ENCODE measurements around the gene GRB7.

Gene GRB7

GRCh38 chr17:39730095-39730921 lies 7.4 kb upstream of the GRB7 start, which contains the start of gene MIEN1:
Gene MIEN1 (minus strand): TSS chr17:39730532. CDS start chr17:39730495, 37 bp downstream.
- in situ Hi-C loops (cut with MboI; ENCODE audit: low sequenced_read_pairs) = no loop called here

DNA sequence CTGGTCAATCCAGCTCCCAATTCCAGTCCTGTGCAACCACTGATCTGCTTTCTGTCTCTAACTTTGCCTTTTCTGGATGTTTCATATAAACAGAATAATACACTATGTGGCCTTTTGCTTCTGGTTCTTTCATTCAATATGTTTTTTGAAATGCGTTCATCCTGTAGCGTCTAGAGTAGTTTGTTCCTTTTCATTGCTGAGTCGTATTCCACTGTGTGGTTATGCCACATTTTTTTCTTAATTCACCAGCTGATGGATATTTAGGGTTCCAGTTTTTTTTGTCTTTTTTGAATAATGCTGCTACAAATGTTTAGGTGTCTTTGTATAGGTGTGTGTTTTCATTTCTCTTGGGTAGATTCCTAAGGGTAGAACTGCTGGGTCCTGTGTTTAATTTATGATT lies 5.2 kb upstream of the GRB7 start:
- in situ Hi-C loops (cut with MboI; ENCODE audit: low sequenced_read_pairs) = no loop called here

DNA sequence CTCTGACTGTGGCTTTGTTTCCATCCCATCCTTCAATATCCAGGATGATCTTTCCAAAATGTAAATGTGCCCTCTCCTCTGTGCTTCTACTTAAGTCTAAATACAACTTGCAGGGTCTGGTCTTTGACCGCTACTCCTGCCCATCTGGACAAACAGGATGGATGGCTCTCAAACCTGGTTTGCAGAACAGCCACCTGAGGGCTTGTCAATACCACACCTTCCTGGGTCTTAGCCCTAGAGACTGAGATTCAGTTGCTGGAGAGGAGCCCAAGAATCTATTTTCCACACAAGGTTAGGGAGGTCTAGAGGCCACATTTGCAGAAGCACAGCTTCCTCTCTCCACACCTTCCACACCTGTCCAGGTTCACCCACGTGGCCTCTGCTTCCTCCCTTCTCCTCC lies 1.9 kb upstream of the GRB7 start:
- in situ Hi-C loops (cut with MboI; ENCODE audit: low sequenced_read_pairs) = no loop called here

GRCh38 chr17:39736319-39737165 lies 1.2 kb upstream of the GRB7 start:
- in situ Hi-C loops (cut with MboI; ENCODE audit: low sequenced_read_pairs) = no loop called here

DNA sequence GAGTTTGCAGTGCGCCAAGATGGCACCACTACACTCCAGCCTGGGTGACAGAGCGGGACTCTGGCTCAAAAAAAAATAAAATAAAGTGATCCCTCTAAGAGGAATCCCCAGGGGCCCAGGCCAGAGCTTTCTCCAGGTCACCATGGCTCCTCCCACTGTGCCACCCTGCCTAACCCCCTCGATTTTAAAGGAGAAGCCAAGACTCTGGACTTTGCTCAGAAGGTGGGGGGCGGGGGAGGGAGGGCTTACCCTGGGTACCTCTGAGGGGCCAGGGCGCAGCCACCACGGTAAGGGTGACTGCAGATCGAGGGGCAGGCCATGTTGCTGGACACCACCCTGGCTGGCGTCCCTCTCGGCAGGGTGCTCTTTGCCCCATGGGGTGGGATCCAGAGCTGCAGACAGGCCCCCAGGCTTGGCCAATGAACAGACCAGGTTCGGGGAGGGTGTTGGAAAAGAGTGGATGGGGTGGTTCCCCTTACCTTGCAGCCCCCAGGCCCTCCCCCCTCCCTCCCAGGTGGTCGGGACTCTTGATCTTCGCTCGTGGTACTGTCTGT lies 455 bp upstream of the GRB7 start:
- in situ Hi-C loops (cut with MboI; ENCODE audit: low sequenced_read_pairs) = no loop called here

DNA sequence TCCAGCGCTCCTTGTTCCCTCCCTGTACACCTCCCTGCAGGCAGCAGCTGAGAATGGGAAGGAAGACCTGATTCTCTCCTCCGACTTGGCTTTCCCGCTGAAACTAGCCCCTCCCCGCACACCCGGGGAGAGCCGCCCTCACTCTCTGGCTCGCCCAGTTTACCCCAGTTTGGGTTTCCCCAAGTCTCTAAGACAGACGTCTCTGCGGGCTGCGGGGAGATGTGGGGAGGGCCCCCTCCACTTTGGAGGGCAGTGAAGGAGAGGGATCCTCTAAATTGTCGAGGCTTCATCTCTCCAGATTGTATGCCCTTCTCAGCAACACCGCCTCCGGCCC lies 797 bp downstream of the GRB7 start:
- in situ Hi-C loops (cut with MboI; ENCODE audit: low sequenced_read_pairs) = no loop called here

- in situ Hi-C loops (cut with MboI; ENCODE audit: low sequenced_read_pairs) = no loop called here
These were observed 1.5 kb downstream of the GRB7 start for GRCh38 chr17:39738983-39739884.

DNA sequence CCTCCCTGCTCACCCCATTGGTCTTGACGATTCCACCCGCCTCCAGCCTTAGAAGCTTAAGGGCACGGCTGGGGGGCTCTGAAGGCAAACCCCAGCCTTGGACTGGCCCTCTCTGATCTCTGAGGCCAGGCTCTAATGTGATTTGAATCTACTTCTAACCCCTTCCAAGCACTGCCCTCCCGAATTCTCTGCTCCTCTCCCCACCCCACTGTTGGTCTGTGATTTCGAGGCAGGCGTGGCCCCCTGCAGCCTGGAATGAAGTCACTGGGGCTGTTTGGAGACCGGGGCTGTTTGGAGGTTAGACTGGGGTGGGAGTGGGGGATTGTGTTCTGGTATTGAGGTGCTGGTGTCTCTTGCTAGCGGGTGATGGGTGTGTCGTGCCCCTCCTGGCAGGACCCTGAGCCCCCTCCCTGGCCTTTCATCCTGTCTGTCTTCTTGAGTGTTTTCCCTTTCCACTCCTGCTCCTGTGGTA lies 2.2 kb downstream of the GRB7 start:
- in situ Hi-C loops (cut with MboI; ENCODE audit: low sequenced_read_pairs) = loop anchor here (10.0 kb wide), 1 partner anchor 55 kb away; the partner anchor contains the start of gene PGAP3

DNA sequence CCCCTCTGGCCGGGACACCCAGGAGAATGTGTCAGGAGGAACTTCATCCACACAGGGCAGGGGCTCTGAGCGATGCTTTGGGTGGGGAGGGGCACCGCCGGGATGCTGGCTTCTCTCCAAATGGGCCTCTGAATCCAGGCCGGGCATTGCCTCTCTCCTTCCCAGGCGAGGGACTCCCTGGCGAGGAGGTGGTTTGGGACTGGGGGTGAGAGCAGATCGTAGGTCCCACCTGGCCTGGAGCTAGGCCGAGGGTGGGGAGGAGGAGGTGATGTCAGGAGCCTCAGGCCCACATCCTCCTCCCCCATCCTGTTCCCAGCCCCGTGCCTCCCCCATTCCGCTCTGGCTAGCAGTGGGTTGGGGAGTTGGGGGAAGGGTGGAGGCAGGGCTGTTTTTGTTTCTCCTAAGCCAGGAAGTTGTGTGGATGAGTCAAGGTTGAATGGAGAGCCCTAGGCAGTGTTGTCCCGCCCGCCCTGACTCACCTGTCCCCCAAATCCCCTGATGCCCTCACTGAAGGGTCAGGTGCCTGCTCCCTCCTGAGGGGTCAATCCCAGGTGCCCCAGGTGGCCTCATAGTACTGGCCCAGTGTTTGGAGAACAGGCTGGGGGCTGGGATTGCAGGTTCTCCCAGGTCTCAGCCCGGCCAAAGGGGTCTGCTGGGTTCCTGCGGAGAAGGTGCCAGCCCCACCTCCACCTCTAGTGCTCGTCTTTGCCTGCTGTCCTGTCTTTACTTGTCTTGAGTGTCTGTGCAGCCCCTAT lies 2.8 kb downstream of the GRB7 start:
- in situ Hi-C loops (cut with MboI; ENCODE audit: low sequenced_read_pairs) = loop anchor here (10.0 kb wide), 1 partner anchor 56 kb away; the partner anchor contains the start of gene PGAP3

DNA sequence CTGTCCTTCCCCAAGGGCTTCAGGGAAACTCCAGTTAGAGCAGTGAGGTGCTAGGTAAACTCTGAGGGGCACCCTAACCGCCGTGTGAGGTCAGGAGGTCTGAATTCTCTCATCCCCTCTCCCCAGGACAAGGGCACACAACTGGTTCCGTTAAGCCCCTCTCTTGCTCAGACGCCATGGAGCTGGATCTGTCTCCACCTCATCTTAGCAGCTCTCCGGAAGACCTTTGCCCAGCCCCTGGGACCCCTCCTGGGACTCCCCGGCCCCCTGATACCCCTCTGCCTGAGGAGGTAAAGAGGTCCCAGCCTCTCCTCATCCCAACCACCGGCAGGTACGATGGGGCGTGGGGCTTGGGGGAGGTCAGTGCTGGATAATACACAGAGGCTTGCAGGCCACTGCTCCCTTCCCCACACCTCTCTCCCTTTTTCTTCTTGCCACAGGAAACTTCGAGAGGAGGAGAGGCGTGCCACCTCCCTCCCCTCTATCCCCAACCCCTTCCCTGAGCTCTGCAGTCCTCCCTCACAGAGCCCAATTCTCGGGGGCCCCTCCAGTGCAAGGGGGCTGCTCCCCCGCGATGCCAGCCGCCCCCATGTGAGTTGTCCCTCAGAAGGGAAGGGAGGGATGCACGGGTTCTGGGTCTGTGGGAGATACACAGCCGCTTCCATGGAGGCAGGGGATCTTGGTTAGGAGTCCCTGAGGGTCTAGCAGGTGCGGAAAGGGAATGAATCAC lies 4.6 kb downstream of the GRB7 start:
- in situ Hi-C loops (cut with MboI; ENCODE audit: low sequenced_read_pairs) = loop anchor here (10.0 kb wide), 1 partner anchor 57 kb away; the partner anchor contains the start of gene PGAP3

DNA sequence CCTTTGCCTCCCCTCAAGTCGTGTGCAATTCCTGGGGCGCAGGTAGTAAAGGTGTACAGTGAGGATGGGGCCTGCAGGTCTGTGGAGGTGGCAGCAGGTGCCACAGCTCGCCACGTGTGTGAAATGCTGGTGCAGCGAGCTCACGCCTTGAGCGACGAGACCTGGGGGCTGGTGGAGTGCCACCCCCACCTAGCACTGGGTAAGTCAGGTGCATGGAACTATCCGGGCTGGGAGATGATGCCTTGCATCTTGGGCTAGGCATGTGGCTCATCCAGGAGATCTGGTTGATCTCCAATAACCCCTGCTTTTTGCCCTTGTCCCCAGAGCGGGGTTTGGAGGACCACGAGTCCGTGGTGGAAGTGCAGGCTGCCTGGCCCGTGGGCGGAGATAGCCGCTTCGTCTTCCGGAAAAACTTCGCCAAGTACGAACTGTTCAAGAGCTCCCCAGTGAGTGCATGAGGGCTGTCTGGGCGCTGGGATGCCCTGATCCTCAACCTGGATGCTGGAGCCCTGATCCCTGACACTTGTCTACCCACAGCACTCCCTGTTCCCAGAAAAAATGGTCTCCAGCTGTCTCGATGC lies 5.2 kb downstream of the GRB7 start:
- in situ Hi-C loops (cut with MboI; ENCODE audit: low sequenced_read_pairs) = loop anchor here (10.0 kb wide), 1 partner anchor 58 kb away; the partner anchor contains the start of gene PGAP3

DNA sequence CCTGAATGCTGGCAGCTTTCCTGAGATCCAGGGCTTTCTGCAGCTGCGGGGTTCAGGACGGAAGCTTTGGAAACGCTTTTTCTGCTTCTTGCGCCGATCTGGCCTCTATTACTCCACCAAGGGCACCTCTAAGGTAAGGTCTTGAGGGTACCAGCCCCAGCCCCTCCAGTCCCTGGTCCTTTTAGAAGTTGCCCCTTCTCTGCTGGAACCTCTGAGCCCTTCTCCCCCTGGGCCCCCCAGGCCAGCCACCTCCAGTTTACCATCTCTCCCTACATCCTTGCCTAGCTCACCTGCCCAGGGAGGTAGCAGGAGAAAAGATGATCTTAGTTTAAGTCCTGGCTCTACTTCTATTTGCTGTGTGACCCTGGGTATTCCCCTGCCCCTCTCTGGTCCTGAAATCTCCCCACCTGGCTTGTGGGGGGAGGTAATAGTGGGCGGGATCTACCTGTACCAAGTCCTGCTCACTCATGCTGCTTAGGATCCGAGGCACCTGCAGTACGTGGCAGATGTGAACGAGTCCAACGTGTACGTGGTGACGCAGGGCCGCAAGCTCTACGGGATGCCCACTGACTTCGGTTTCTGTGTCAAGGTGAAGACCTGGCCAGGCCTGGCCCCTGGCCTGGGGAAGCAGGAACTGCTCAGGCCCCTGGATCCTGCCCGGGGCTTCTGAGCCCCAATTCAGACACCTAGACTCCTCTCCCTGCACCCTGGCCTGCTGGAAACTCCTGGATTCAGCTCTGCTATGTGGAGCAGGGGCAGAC lies 6.5 kb downstream of the GRB7 start:
- in situ Hi-C loops (cut with MboI; ENCODE audit: low sequenced_read_pairs) = loop anchor here (10.0 kb wide), 1 partner anchor 59 kb away; the partner anchor contains the start of gene PGAP3

- in situ Hi-C loops (cut with MboI; ENCODE audit: low sequenced_read_pairs) = loop anchor here (10.0 kb wide), 1 partner anchor 60 kb away; the partner anchor contains the start of gene PGAP3
These were observed 7.1 kb downstream of the GRB7 start for GRCh38 chr17:39744836-39745215.

DNA sequence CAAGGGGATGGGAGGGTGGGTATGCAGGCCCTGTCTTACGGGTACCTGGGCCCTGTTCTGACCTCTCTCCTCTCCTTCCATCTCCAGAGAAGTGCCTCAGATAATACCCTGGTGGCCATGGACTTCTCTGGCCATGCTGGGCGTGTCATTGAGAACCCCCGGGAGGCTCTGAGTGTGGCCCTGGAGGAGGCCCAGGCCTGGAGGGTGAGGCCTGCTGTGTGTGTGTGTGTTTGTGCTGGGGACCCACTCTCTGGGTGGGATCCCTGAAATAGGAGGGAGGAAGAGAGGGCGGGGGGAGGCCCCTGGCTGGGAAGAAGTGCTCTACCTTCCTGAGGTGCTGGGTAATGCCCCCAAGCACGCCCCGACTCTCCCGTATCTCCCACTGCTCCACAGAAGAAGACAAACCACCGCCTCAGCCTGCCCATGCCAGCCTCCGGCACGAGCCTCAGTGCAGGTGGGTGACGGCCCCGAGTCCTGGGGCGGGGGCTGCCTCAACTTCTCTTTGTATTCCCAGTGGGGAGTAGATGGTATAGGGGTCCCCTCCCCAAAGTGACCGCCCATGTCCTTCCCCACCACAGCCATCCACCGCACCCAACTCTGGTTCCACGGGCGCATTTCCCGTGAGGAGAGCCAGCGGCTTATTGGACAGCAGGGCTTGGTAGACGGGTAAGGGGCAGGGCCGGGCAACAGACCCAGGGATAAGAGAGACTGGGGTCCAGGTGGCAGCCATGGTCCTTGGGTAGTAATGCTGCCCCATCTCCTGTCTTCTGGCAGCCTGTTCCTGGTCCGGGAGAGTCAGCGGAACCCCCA lies 7.8 kb downstream of the GRB7 start:
- in situ Hi-C loops (cut with MboI; ENCODE audit: low sequenced_read_pairs) = loop anchor here (10.0 kb wide), 1 partner anchor 61 kb away; the partner anchor contains the start of gene PGAP3

DNA sequence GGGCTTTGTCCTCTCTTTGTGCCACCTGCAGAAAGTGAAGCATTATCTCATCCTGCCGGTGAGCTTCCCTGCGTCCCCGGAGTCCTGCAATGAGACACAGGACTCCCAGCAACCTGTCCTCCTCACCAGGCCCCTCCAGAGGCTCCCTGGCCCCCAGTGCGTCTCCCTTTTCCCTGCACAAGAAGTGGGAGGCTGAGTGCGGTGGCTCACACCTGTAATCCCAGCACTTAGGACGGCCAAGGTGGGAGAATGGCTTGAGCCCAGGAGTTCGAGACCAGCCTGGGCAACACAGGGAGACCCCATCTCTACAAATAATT lies 8.4 kb downstream of the GRB7 start:
- in situ Hi-C loops (cut with MboI; ENCODE audit: low sequenced_read_pairs) = loop anchor here (10.0 kb wide), 1 partner anchor 61 kb away; the partner anchor contains the start of gene PGAP3

- in situ Hi-C loops (cut with MboI; ENCODE audit: low sequenced_read_pairs) = loop anchor here (10.0 kb wide), 1 partner anchor 63 kb away; the partner anchor contains the start of gene PGAP3
These were observed 10.0 kb downstream of the GRB7 start for GRCh38 chr17:39747745-39748144.
